Globus pallidus (tissue), 1 donor: ENCODE results near the gene F7.
"Not testable (repeated sequence)": the region's sequence is repeated elsewhere in the genome, so short reads cannot be mapped to it uniquely, and the experiment has no call there.

Experiments used
- DNase-seq: peaks from one replicate; pipeline ENCODE4 v3.0.0-alpha.2; 2015; ENCODE audit warnings: low spot score

The F7 gene

GRCh38 chr13:113102727-113103126 is 2.9 kb upstream of the F7 start:
- DNase-seq: no peak

GRCh38 chr13:113103646-113104045 is 1.9 kb upstream of the F7 start:
- DNase-seq: no peak

GRCh38 chr13:113105921-113106452 is 396 bp downstream of the F7 start:
- no peak for DNase-seq

- DNase-seq: no peak
Measured at GRCh38 chr13:113106711-113107351, 1.2 kb downstream of the F7 start.

GRCh38 chr13:113108521-113108920 is 2.9 kb downstream of the F7 start:
- not testable (repeated sequence) for DNase-seq

- DNase-seq: no peak
Measured at GRCh38 chr13:113109151-113110047, 3.8 kb downstream of the F7 start.

- DNase-seq: no peak
Measured at GRCh38 chr13:113110048-113110851, 4.7 kb downstream of the F7 start.

GRCh38 chr13:113110852-113111315 is 5.3 kb downstream of the F7 start:
- DNase-seq: no peak

- DNase-seq: not testable (repeated sequence)
Measured at GRCh38 chr13:113111821-113112220, 6.2 kb downstream of the F7 start.

- DNase-seq: not testable (repeated sequence)
Measured at GRCh38 chr13:113112475-113112874, 6.9 kb downstream of the F7 start.

GRCh38 chr13:113112893-113113845 is 7.6 kb downstream of the F7 start:
- no peak for DNase-seq

GRCh38 chr13:113113846-113114271 is 8.3 kb downstream of the F7 start:
- DNase-seq: no peak

GRCh38 chr13:113114511-113115362 is 9.1 kb downstream of the F7 start:
- DNase-seq: no peak

- DNase-seq: no peak
Measured at GRCh38 chr13:113115363-113116205, 10.0 kb downstream of the F7 start.

GRCh38 chr13:113116206-113116800 is 10.7 kb downstream of the F7 start:
- no peak for DNase-seq

- no peak for DNase-seq
Measured at GRCh38 chr13:113116871-113117271, 11.3 kb downstream of the F7 start.

- no peak for DNase-seq
Measured at GRCh38 chr13:113117335-113117872, 11.8 kb downstream of the F7 start.

- DNase-seq: no peak
Measured at GRCh38 chr13:113117911-113118260, 12.3 kb downstream of the F7 start.
